Activated CD4-positive, alpha-beta T cell treated with anti-CD3 and anti-CD28 coated beads, Interleukin-2, amount 50 U/mL, for 4 hours (primary cell): ENCODE results near the gene ESYT3.
A peak's percentile ranks its signal among the peaks of the same experiment; 100 is the strongest.
"Not testable (repeated sequence)": the region's sequence is repeated elsewhere in the genome, so short reads cannot be mapped to it uniquely, and the experiment has no call there.

Source experiments
- DNase-seq, 2 experiments: peaks; one replicate each; pipeline ENCODE4 v3.0.0-alpha.2; 2020

ESYT3 gene

DNA sequence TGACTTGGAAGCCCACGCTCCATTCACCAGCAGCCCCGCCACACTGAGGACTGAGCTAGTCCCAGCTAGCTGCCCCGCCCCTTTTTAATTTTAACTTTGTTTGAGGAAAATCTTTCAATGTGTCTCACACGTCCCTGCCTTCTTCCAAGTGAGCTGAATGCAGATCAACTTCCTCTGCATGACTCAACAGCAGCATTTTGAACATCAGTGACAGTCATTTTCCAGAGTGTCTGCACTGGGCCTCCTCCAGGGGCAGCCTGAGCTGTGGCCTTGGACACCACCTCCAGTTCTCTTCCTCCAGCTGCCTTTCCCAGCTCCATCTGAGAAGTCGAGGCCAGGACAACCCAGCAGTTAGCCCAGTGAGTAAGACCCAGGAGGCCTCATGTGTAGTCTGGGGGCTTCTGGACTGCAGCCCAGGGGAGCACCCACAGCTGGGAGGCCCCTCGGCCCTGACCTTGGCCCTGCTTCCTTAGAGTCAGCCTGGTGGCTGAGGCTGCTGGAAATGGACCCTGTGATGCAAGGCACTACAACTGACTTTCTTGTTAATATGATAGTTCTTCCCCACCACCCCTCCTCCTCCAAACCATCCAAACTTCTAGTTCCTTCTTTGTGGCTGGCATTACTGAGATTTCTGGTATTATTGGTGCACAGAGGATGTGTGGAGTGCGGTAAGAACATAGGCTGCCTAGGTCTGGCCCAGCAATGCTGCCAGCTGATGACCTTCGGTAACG is 21.4 kb upstream of the ESYT3 start:
- no peak for DNase-seq

DNA sequence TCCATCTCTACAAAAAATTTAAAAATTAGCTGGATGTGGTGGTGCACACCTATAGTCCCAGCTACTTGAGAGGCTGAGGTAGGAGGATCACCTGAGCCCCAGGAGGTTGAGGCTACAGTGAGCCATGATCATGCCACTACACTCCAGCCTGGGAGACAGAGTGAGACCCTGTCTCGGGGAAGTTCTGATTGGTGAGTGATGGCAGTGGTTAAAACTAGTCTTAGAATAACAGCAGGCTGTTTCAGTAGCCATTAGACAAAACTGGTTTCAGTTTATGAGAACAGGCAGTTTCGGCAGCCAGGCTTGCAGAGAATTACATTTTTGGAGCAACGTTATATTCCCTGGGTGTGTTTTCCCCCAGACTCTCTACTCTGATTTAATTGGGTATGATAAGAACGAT is 18.2 kb upstream of the ESYT3 start:
- not testable (repeated sequence) for DNase-seq

DNA sequence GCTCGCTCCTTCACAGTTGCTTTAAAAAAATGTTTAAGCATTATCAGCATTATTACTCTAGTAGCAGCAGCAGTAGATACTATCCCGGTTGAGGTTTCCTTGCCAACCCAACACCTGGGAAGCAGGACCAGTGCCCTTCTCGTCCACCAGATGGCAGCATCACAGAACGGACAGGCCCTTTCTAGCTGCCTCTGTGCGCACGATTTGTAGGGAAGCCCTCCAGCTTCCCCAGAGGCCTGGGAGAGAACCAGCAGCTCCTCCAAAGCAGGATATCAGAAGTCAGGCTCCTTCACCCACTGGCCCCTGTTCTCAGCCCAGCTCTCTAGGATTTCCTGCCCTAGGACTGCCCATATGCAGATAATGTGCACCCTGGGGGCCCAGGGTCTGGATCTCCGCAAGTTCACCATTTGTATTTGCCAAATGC is 16.8 kb upstream of the ESYT3 start:
- peak; percentile 45 to 48 for DNase-seq

DNA sequence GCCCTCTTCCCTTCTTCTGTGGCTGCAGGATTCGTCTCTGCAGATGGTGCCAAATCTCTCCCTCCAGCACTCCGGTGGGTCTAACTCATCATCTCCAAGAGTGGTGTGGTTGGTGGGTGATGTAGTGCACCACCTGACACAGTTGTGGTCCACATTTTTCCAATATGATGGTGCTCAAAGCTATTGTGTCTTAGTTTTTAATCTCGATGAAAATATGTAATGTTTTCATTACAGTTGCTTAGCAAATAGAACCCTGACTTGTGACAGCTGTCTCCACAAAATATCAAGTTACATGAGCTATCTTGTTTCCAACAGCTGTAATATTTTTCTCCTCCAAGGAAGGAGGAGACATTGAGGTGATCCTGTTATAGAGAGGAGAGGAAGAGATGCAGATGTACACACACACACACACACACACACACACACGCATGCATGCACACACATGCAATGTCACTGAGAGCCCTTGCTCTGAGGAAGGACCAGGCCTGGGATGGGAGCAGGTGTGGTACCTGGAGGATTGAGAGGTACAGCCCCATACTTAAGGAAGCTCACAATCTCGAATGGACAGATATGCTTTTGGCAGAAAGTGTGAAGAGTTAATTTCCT is 15.7 kb upstream of the ESYT3 start:
- DNase-seq, result no peak

DNA sequence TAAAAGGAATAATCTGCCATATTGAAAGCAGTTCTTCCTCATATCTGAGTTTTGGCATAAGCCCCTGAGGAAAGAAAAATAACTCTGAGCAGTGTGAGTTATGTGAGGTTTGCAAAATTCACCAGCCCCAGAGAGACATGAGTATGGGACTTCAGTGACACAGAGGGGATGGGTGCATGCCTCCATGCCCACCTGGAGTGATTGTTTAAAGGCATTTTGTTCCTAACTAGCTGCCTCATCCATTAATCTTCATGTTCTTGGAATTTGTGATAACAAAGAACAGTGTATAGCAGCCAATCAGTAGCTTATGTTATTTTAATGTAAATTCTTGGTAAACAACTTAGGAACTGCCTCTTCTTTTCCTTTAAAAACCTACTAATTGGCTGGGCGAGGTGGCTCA is 11.1 kb upstream of the ESYT3 start:
- DNase-seq, result no peak

DNA sequence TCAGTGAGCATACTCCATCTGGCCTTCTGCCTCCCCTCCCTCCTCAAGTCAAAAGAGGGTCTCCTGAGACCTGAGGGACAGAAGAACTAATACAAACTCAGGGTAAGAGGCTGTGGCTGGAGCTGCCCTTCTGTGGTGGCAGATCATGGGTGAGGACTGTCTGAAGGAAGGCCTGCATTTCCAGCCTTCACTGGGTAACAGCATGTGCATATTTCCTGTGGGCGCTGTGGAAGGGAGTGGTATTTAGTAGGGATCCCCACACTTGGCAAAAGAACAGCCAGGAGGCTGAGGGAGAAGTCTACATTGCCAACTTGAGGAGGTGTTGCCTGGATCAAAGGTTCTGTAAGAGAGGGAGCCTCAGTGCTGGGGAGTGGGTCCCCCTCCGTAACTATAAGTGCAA is 10.1 kb upstream of the ESYT3 start:
- no peak for DNase-seq

DNA sequence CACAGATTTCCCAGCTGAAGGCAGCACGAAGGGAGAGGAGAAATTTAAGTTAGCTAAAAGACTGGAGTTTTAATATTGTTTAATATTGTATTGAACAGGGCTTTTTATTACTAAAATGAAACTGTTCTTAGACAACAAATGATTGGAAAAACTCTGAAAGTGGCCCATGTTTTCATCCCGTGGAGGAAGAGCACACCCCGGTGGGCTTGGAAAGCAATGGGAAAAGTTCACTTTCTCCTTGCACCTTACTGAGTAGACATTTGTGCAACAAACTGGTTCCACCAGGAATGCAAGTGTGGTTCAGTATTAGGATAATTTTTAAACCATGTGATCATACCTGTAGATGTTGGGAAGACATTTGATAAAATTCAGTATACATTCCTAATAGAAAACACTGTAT is 8.2 kb upstream of the ESYT3 start:
- DNase-seq, result no peak

DNA sequence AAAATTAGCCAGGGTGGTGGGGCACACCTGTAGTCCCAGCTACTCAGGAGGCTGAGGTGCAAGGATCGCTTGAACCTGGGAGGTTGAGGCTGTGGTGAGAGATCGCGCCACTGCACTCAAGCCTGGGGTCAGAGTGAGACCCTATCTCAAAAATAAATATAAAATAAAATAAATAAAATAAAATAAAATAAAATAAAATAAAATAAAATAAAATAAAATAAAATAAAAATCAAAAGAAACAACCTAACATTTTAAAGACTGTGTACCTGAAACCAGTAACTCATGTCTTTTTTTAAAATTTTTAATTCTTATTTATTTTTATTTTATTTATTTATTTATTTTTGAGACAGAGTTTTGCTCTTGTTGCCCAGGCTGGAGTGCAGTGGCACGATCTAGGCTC is 7.7 kb upstream of the ESYT3 start:
- not testable (repeated sequence) for DNase-seq

DNA sequence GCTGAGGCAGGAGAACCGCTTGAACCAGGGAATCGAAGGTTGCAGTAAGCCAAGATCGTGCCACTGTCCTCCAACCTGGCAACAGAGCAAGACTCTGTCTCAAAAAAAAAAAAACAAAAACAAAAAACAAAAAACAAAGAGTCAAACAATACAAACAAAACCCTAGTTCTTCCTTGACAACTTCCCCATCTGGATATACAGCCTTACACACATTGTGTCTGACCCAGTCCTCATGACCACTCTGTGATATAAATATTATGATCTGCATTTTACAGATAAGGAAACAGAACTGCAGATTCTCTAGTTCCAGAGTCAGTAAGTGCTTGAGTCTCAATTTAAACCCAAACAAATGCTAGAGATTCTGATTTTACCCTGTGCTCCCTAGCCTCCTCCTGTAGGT is 4.8 kb upstream of the ESYT3 start:
- DNase-seq, result no peak

DNA sequence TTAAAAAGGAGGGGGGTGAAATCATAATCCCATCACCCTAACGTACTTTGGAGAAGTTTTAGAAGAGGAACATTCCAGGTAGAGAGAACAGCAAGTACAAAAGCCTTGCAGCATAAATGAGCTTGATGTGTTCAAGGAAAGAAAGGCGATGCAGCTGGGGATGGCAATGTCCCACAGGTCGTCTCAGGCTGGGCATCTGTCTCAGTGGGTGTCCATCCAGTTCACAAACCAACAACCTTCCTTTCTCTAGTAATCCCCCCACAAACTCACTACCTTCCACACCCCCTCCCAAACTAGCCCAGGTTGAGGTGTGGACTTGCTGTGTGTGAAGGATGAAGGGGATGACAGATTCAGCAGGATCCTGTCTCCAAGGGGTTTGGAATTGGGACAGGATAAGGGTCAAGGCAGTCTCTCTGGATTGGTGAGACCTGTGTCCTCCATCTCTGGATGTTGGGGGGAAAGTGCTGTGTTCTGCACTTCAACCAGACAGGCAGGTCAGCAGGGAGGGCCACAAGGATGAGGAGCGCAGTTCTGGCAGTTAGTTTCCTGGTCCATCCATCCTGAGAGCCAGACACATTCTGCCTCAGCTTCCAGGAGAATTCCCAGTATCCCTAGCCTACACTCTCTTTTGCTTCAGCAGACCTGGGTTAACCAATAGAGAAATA is 1.7 kb upstream of the ESYT3 start:
- no peak for DNase-seq

DNA sequence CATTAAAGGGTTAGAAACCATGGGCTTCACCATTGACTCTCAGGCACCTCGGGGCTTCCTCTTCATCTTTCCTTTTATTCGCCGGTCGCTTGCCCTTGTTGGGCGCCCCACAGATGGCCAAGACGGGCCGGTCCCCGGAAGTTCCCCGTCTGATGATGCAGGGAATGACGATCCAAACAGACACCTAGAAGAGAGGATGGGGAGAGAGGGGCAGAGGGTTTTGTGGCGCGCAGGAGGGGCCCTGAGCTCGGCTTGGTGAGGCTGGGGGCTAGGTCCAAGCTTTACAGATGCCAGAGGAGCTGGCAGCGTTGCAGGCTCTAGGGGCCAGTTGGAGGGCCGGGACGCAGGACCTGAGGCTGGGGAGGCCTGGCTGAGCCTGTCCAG is 532 bp upstream of the ESYT3 start:
- no peak for DNase-seq

DNA sequence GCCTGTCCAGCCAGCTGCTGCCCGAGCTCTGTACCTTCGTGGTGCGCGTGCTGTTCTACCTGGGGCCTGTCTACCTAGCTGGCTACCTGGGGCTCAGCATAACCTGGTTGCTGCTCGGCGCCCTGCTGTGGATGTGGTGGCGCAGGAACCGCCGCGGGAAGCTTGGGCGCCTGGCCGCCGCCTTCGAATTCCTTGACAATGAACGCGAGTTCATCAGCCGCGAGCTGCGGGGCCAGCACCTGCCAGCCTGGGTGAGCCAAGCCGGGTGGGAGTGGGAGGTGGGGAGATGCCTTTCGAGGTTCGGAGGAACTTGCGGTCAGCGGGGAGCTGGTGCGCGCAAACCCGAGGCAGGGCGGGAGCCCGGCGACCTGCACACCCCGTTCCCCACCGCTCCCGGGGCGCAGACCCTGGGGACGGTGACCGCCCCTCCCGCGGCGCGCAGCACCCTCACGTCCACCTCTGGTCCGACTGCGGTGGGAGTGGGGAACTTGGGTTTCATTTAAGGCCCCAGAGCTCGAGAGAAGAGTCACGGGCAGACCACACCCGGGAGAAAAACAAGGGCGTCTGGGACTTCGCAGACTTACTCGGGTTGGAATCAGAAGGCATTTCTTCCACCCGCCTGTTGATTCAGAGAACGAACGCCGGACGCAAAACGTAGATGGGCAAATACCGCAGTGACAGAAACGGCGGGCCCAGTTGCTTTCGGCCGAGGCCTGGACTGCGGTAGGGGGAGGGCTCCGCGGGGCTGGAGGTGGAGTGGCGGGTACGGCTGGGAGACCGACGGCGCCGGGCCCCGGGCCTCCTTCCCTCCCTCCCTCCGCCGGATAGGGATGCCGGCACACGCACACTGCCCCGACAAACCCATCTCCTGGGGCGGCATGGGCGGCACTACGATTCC is 708 bp downstream of the ESYT3 start:
- DNase-seq, result no peak

DNA sequence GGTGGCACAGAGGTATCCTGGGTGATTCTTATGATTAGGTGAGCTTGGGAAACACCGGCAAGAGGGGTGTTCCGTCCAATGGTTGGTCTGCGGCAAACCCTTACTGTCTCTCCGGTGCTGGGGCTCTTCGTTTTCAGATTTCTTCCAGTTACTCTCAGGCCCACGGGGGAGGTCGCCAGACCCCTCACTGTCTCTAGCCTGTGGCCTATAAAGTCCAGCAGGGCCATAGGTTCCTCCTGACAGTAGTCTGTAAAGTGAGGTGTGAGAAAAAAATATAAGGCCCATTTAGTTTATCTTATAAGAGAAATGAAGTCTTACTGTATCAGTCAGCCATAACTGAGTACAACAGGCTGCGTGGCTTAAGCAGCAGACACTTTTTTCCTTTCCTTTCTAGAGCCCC is 1.4 kb downstream of the ESYT3 start:
- no peak for DNase-seq

DNA sequence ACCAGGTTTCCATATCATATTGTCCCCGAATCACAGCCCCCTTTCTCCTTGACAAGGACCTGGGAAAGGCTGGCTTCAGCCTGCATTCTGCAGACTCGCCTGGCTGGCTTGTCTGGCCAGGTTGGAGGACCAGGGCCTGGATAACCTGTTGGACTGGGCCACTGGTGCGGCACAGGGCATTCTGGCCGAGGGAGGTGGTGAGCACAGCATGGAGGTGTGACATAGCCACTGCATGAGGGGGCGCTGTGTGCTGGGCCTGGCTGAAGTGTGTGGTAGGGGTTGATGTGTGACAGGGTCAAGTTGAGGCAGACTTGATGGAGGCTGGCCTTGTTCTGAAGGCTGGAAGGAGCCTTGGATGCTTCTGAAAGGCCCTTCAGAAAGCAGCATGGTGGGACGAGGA is 2.9 kb downstream of the ESYT3 start:
- no peak for DNase-seq

DNA sequence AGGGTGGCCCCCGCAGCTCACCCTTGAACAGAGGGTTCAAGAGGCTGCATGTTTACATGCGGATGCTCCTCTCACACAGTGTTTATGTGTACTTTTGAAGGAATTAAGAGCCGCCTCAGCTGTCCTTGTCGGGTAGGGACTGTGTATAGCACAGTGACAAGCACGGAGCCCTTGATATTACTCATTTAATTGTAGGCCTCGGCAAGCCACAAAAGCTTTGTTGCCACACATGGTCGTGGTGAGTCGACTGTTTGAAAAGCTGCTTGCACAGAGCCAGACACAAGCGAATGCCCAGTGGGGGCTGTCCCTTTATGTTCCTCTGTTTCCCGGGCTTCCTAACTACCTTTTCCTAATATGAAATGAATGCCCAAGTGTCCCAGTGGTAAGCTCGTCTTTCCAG is 4.5 kb downstream of the ESYT3 start:
- DNase-seq, result no peak

DNA sequence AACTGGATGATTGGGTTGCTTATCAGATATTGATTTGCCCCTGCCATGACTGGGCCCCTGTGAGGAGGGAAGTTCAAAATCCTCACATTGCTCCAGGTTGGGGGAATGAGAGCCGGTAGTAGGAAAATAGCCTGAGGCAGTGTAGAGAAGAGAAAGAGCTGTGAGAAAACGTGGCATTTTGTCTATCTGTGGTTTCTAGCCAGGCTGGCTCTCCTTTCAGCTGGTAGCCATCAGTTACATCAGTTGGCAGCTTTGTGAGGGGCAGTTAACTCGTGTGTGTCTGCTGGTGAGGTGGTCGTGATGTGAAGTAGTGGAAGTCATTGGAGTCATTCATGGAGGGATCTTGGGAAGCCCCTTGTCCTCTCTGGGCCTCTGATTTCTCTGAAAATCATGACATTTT is 5.2 kb downstream of the ESYT3 start:
- DNase-seq, result no peak

DNA sequence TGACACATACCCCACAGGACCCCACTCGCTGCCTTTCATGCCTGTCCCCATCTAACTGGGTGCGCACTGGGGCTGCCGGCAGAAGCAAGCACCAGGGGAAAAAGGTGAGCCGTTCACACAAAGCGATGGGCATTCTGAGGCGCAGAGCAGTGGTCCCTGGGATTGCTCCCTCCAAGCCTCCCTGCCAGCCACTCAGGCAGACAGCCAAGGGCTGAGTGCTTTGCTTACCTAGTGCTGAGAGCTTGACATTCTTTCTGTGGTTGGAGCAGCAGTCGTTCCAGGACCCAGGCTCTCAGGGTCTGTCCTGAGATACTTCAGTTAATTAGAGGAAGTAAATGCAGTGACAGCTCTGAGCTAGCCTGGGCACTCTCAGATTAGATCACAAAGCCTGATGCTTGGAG is 5.7 kb downstream of the ESYT3 start:
- DNase-seq, result no peak

DNA sequence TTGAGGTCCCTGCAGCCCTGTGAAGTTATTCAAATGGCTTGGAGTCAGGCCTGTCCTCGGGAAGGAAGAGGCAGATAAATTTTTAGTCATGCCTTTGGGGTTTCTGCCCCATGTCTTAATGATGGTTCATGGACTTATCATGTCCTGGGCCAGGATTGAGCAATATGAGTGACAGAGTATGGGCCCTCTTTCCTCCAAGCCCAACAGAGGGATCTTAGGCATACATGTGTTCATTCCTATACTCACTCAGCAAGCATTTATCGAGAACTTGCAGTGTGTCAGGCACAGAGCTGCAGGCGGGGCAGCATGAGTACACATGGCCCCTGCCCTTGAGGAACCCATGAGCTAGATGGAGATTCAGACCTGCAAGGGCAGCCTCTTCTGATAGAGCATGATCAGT is 6.2 kb downstream of the ESYT3 start:
- DNase-seq, result no peak

DNA sequence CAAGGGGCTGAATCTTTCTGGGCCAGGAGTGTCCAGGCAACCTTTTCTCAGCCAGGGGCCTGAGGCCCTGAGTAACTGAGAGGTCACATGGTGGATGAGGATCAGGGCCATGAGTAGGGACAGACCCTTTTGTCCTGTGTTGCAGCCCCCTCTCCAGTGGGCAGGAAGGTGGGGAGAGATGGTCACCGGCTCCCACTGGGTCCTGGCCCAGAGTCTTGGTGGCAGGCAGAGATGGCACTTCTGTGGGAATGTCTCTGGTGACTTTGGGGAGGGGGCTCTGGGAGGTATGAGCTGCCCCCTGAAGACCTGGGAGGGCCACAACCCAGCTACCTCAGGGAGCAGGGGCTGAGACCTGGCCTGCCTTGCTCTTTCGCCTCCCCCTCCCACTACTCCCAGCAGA is 6.8 kb downstream of the ESYT3 start:
- DNase-seq, result no peak

DNA sequence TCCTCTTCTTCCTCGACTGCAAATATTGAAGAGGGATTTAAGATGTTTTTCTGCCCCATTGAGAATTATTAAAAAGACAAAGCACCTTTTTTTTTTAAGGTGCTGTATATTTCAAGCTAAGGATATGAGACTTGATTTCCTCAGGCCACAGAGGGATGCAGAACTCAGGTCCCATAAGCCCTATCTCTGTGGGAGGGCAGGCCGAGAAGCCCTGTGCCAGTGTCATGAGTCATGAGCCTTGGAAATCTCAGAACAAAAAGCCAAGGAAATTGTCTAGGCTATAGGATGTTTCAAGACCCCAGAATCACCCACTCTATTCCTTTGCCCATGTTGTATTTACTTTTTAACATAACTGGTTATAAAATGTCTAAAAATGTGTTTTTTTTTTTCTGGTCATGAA is 7.3 kb downstream of the ESYT3 start:
- no peak for DNase-seq

DNA sequence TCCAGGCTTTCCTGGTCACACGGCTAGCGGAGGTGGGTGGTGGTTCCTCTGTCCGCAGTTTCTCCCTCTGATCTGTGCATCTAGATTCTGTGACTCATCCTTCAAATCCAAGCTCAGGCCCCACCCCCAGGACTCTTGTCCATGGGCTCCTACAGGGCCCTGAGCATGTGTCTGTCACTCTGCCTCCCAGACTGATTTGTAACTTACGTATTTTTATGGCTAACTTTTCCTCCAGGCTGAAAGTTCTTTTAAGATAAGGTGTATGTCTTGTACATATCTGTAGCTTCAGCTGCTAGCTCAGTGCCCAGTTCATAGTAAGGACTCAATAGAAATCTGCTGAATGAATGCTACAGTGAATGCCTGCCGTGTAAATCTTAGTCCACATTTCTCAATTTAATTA is 8.0 kb downstream of the ESYT3 start:
- DNase-seq, result no peak

DNA sequence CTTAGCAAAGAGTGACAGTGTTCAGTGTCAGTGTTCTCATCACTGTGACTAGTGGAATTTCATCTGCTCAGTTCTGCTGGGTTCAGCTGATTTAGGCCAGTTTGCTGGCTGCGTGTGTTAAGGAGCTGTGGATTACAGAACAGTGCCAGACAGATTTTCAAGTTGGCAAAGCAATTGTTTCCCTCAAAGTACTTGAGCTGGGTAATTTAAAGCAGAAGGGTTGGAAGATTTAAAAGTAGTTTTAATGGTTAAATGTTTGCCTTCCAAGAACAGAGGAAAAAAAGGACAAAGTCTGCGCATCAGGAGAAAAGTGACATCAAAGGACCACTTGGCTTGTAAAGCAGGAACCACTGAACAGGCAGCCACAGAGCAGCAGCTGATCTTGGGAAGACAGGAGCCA is 8.7 kb downstream of the ESYT3 start:
- no peak for DNase-seq
